Neuronal stem cell (in vitro differentiated cells): ENCODE measurements around the gene BCL2L12.

Experiments used
- DNase-seq: peaks from one replicate; pipeline ENCODE4 v3.0.0-alpha.2; 2013; ENCODE audit warnings: low spot score
- H2AFZ ChIP-seq: one replicate; pipeline ENCODE4 v1.6.1; 2013; ENCODE audit warnings: mild to moderate bottlenecking, low read length, inconsistent platforms
- H2AK5ac ChIP-seq: 2 replicates; pipeline ENCODE4 v1.6.1; 2013; ENCODE audit warnings: low read depth, mild to moderate bottlenecking, inconsistent platforms, low read length, moderate library complexity, mixed read lengths
- H2BK120ac ChIP-seq: 2 replicates; pipeline ENCODE4 v1.6.1; 2013; ENCODE audit warnings: low read depth, mild to moderate bottlenecking, inconsistent platforms, low read length, moderate library complexity, mixed read lengths
- H2BK12ac ChIP-seq: one replicate; pipeline ENCODE4 v1.6.1; 2013; ENCODE audit warnings: low read length, inconsistent platforms
- H2BK15ac ChIP-seq: 2 replicates; pipeline ENCODE4 v1.6.1; 2013; ENCODE audit warnings: mild to moderate bottlenecking, low read length, inconsistent platforms, mixed read lengths
- H2BK5ac ChIP-seq: one replicate; pipeline ENCODE4 v1.6.1; 2013; ENCODE audit warnings: inconsistent platforms, mild to moderate bottlenecking, low read length, moderate library complexity
- H3K14ac ChIP-seq: one replicate; pipeline ENCODE4 v1.6.1; 2013; ENCODE audit warnings: low read length, inconsistent platforms
- H3K18ac ChIP-seq: 2 replicates; pipeline ENCODE4 v1.6.1; 2013; ENCODE audit warnings: low read length, inconsistent platforms
- H3K23ac ChIP-seq: 2 replicates; pipeline ENCODE4 v1.6.1; 2013; ENCODE audit warnings: low read depth, mild to moderate bottlenecking, mixed read lengths, low read length, inconsistent platforms; ENCODE audit not compliant: poor library complexity
- H3K27ac ChIP-seq: replicated peaks from 3 replicates; pipeline ENCODE4 v1.5.1; 2013; ENCODE audit warnings: low read length, inconsistent platforms
- H3K27me3 ChIP-seq, 3 experiments: 2 replicates each; pipeline ENCODE4 v1.6.1; 2013; ENCODE audit warnings: low read length in 3 of 3, mild to moderate bottlenecking in 2 of 3, inconsistent platforms in 1 of 3, low read depth in 1 of 3, mixed read lengths in 1 of 3, moderate library complexity in 1 of 3; ENCODE audit not compliant: control insufficient read depth in 3 of 3, insufficient read depth in 3 of 3
- H3K36me3 ChIP-seq, 2 donors: replicated peaks in 1 of 2; 2 replicates each; pipeline ENCODE4 v1.6.1; 2013; ENCODE audit warnings: low read length in 2 of 2; ENCODE audit not compliant: control insufficient read depth in 2 of 2, insufficient read depth in 2 of 2
- H3K4ac ChIP-seq: 2 replicates; pipeline ENCODE4 v1.6.1; 2013; ENCODE audit warnings: inconsistent platforms, mild to moderate bottlenecking, low read length, moderate library complexity
- H3K4me1 ChIP-seq, 2 donors: 1 replicate in 1 of 2; 2 replicates in 1 of 2; pipeline ENCODE4 v1.6.1; 2013; ENCODE audit warnings: low read length in 2 of 2, low read depth in 1 of 2; ENCODE audit not compliant: control insufficient read depth in 2 of 2, insufficient read depth in 1 of 2
- H3K4me2 ChIP-seq: one replicate; pipeline ENCODE4 v1.6.1; 2013; ENCODE audit warnings: mild to moderate bottlenecking, low read length, inconsistent platforms; ENCODE audit not compliant: insufficient read depth, poor library complexity, severe bottlenecking
- H3K4me3 ChIP-seq, 2 donors: 2 replicates each; pipeline ENCODE4 v1.5.1; 2013; ENCODE audit warnings: low read length in 2 of 2, mild to moderate bottlenecking in 2 of 2, inconsistent platforms in 1 of 2, moderate library complexity in 1 of 2
- H3K79me1 ChIP-seq: one replicate; pipeline ENCODE4 v1.6.1; 2013; ENCODE audit warnings: low read depth, mild to moderate bottlenecking, inconsistent platforms, low read length, moderate library complexity
- H3K9ac ChIP-seq: one replicate; pipeline ENCODE4 v1.6.1; 2013; ENCODE audit warnings: mild to moderate bottlenecking, low read depth, low read length, inconsistent platforms; ENCODE audit not compliant: poor library complexity
- H3K9me3 ChIP-seq, 2 donors: replicated peaks in 1 of 2; 2 replicates each; pipeline versions ENCODE3 to v1.6.1; 2013; ENCODE audit warnings: low read length in 2 of 2, mild to moderate bottlenecking in 2 of 2, inconsistent platforms in 1 of 2, low read depth in 1 of 2, mixed read lengths in 1 of 2, moderate library complexity in 1 of 2; ENCODE audit not compliant: control insufficient read depth in 2 of 2, insufficient read depth in 1 of 2
- H4K8ac ChIP-seq: one replicate; pipeline ENCODE4 v1.6.1; 2013; ENCODE audit warnings: low read depth, mild to moderate bottlenecking, inconsistent platforms, low read length, moderate library complexity
- H4K91ac ChIP-seq: one replicate; pipeline ENCODE4 v1.6.1; 2013; ENCODE audit warnings: low read length, low read depth, mild to moderate bottlenecking, inconsistent platforms; ENCODE audit not compliant: poor library complexity
- WGBS, 2 donors: extraction: QIAGEN DNeasy Blood & Tissue Kit; methylation state at CpG; one replicate each; pipeline ENCODE4 v1.1.7; 2013; ENCODE audit warnings: missing lambda C conversion rate in 2 of 2, mixed read lengths in 1 of 2; ENCODE audit not compliant: insufficient read length in 2 of 2, insufficient replicate concordance in 1 of 2; ENCODE audit errors: extremely low coverage in 2 of 2; 5-methylcytosine and 5-hydroxymethylcytosine counted together

The BCL2L12 gene

GRCh38 chr19:49636233-49636932 is 29.4 kb upstream of the BCL2L12 start:
- Histone ChIP-seq H3K4me1 (peaks cover 23 to 35% of the 10 kb centered on the region in 2 donors), H3K4me3 (no peak overlapping the region), H3K18ac (peak overlapping the region; percentile 96), H2AK5ac (peak overlapping the region; percentile 90), H3K79me1 (no peaks in the 10 kb centered on the region), H3K4ac (peak overlapping the region; percentile 44), H3K14ac (peak overlapping the region; percentile 97), H3K27me3 (no peaks in the 10 kb centered on the region), H2BK15ac (peak overlapping the region; percentile 89), H2BK120ac (no peak overlapping the region), H4K8ac (peak overlapping the region; percentile 78), H3K23ac (peak overlapping the region; percentile 10), H3K4me2 (peak overlapping the region; percentile 4), H2BK5ac (peak overlapping the region; percentile 93), H4K91ac (peak overlapping the region; percentile 79), H3K36me3 (no peaks in the 10 kb centered on the region), H3K9me3 (no peaks in the 10 kb centered on the region), H2AFZ (peak overlapping the region; percentile 5), H3K9ac (no peak overlapping the region), H2BK12ac (peak overlapping the region; percentile 90), H3K27ac (peak overlapping the region; percentile 35)
- no CpG with 5 or more reads among the region's 30 CpGs for WGBS, 2 donors
- DNase-seq = no peak

- Histone ChIP-seq H3K23ac (no peak overlapping the region), H3K9ac (peak overlapping the region; percentile 50), H3K36me3 (no peaks in the 10 kb centered on the region), H2BK12ac (no peak overlapping the region), H3K4ac (no peak overlapping the region), H3K27ac (peak overlapping the region; percentile 46), H4K91ac (no peak overlapping the region), H2BK5ac (peak overlapping the region; percentile 53), H2BK120ac (peak overlapping the region; percentile 18), H2BK15ac (peak overlapping the region; percentile 94), H3K14ac (no peak overlapping the region), H3K4me3 (peak overlapping the region in 1 of 2 donors; percentile 59), H3K9me3 (no peaks in the 10 kb centered on the region), H3K4me1 (peaks cover 23 to 40% of the 10 kb centered on the region in 2 donors), H3K4me2 (peak overlapping the region; percentile 37), H4K8ac (no peak overlapping the region), H3K79me1 (no peaks in the 10 kb centered on the region), H2AFZ (peak overlapping the region; percentile 45), H2AK5ac (peak overlapping the region; percentile 63), H3K18ac (peak overlapping the region; percentile 91), H3K27me3 (no peaks in the 10 kb centered on the region)
- no peak for DNase-seq
- no CpG with 5 or more reads among the region's 19 CpGs for WGBS, 2 donors
These were observed 27.7 kb upstream of the BCL2L12 start for GRCh38 chr19:49637821-49638738.

- peak overlapping the region; percentile 33 to 74 for H3K4me3 ChIP-seq
- peak overlapping the region; percentile 56 for H3K4me2 ChIP-seq
- no peaks in the 10 kb centered on the region for H3K9me3 ChIP-seq
- H3K4me1 ChIP-seq = peaks cover 23 to 43% of the 10 kb centered on the region in 2 donors
- no peak overlapping the region for H3K4ac ChIP-seq
- WGBS, 2 donors = no CpG with 5 or more reads among the region's 31 CpGs
- H2BK12ac ChIP-seq = no peak overlapping the region
- H4K8ac ChIP-seq = no peak overlapping the region
- H3K79me1 ChIP-seq = peaks cover 9% of the 10 kb centered on the region
- H3K27ac ChIP-seq = no peak overlapping the region
- no peak overlapping the region for H3K23ac ChIP-seq
- H2BK5ac ChIP-seq = no peak overlapping the region
- no peak overlapping the region for H4K91ac ChIP-seq
- peak overlapping the region; percentile 78 for H3K18ac ChIP-seq
- peak overlapping the region; percentile 58 for H2AFZ ChIP-seq
- no peak overlapping the region for H2BK120ac ChIP-seq
- DNase-seq = peak; percentile 33
- no peak overlapping the region for H3K14ac ChIP-seq
- no peaks in the 10 kb centered on the region for H3K27me3 ChIP-seq
- H2AK5ac ChIP-seq = no peak overlapping the region
- H2BK15ac ChIP-seq = no peak overlapping the region
- H3K9ac ChIP-seq = no peak overlapping the region
- peaks cover 3 to 8% of the 10 kb centered on the region in 2 donors for H3K36me3 ChIP-seq
These were observed 26.2 kb upstream of the BCL2L12 start for GRCh38 chr19:49639401-49640112.
